PC-3 (cell line): ENCODE measurements around the gene TMEM130. TPM values are rescaled to one million over a fixed set of nuclear protein-coding genes. Genes with fewer than 3 reads are reported as not detected.

ENCODE experiments used
- ATAC-seq: fragments of 200-7000 bp; cut with Tn5 transposase; 2 replicates; pipeline ENCODE4 v1.9.1; 2020; ENCODE audit warnings: mild to moderate bottlenecking, moderate library complexity
- BruUV-seq: library from RNA; stranded (reverse); fragments of 400-500 nt; replicated peaks from 2 replicates; lab custom pipeline; 2021; lab: Mats Ljungman, UMichigan
- CTCF ChIA-PET: fragments of 300-600 bp; sonication (Branson Sonifier 250); formaldehyde crosslinking; loops from one replicate; lab custom pipeline; 2022; ENCODE audit warnings: antibody characterized with exemption; lab: Charles Lee
- POLR2A ChIA-PET: fragments of 300-600 bp; sonication (Branson Sonifier 250); formaldehyde crosslinking; loops from one replicate; lab custom pipeline; 2022; ENCODE audit warnings: antibody characterized with exemption; ENCODE audit not compliant: unreplicated experiment; lab: Charles Lee
- DNase-seq: peaks from one replicate; pipeline ENCODE4 v3.0.0-alpha.2; 2015
- H2AFZ ChIP-seq: fragments of 300-600 bp; sonication (generic); 2 replicates; pipeline ENCODE4 v1.6.0; 2016; ENCODE audit warnings: antibody characterized with exemption, low read length
- H3F3A ChIP-seq: fragments of 300-600 bp; sonication (generic); one replicate; pipeline ENCODE4 v1.6.0; 2017; ENCODE audit warnings: antibody characterized with exemption, low read length, control low read depth, mild to moderate bottlenecking; ENCODE audit not compliant: unreplicated experiment
- H3K27ac ChIP-seq: fragments of 300-600 bp; sonication (generic); 2 replicates; pipeline ENCODE4 v1.5.1; 2016; ENCODE audit warnings: mild to moderate bottlenecking, low read length
- H3K27me3 ChIP-seq: fragments of 300-600 bp; sonication (generic); 2 replicates; pipeline ENCODE4 v1.6.1; 2016; ENCODE audit warnings: low read length, mixed read lengths
- H3K36me3 ChIP-seq: fragments of 300-600 bp; sonication (generic); 2 replicates; pipeline ENCODE4 v1.6.1; 2016; ENCODE audit warnings: low read depth, mixed run types, low read length, mixed read lengths
- H3K4me1 ChIP-seq: fragments of 300-600 bp; sonication (generic); 2 replicates; pipeline ENCODE4 v1.5.1; 2016; ENCODE audit warnings: low read length; ENCODE audit not compliant: insufficient read depth
- H3K4me2 ChIP-seq: fragments of 300-600 bp; sonication (generic); 2 replicates; pipeline ENCODE4 v1.6.0; 2016; ENCODE audit warnings: low read length
- H3K4me3 ChIP-seq: fragments of 300-600 bp; sonication (generic); 2 replicates; pipeline ENCODE4 v1.5.1; 2016; ENCODE audit warnings: mild to moderate bottlenecking, low read length, mixed read lengths
- H3K79me2 ChIP-seq: fragments of 300-600 bp; sonication (generic); 2 replicates; pipeline ENCODE4 v1.6.1; 2017; ENCODE audit warnings: low read length, mixed read lengths
- H3K9ac ChIP-seq: fragments of 300-600 bp; sonication (generic); 2 replicates; pipeline ENCODE4 v1.6.0; 2016; ENCODE audit warnings: mild to moderate bottlenecking, low read length
- H3K9me2 ChIP-seq: fragments of 300-600 bp; sonication (generic); replicated peaks from 2 replicates; pipeline ENCODE4 v1.6.1; 2016; ENCODE audit warnings: mixed run types, low read length, mixed read lengths
- H3K9me3 ChIP-seq: fragments of 300-600 bp; sonication (generic); 2 replicates; pipeline ENCODE4 v1.6.1; 2016; ENCODE audit warnings: low read length, mixed read lengths
- H4K20me1 ChIP-seq: fragments of 300-600 bp; sonication (generic); 2 replicates; pipeline ENCODE4 v1.6.1; 2016; ENCODE audit warnings: low read length, mixed read lengths
- EZH2 ChIP-seq: fragments of 300-600 bp; sonication (generic); IDR thresholded peaks from one replicate; pipeline ENCODE4 v1.6.1; 2017; ENCODE audit warnings: antibody characterized with exemption, mild to moderate bottlenecking, low read length; ENCODE audit not compliant: unreplicated experiment
- EZH2phosphoT487 ChIP-seq: fragments of 300-600 bp; sonication (generic); IDR thresholded peaks from 2 replicates; pipeline ENCODE4 v1.6.1; 2018; ENCODE audit warnings: mild to moderate bottlenecking, antibody characterized with exemption, low read length, borderline replicate concordance
- intact Hi-C: fragments of 100-400 bp; cut with micrococcal nuclease; formaldehyde crosslinking; loops from 2 replicates; pipeline ENCODE4 v1.9.0; 2023
- total RNA-seq: library from RNA; depleted of rRNA; stranded (reverse); fragments of >200 nt; gene quantifications from 2 replicates; pipeline ENCODE4 v1.2.3, GENCODE V29; 2014
- TF ChIP-seq, protein P1 (sequence below): fragments of 300-600 bp; sonication (generic); conservative IDR thresholded peaks from 2 replicates; pipeline ENCODE4 v1.5.1; 2017; ENCODE audit warnings: antibody characterized with exemption, low read depth, mild to moderate bottlenecking, low read length

The TMEM130 gene
- total RNA-seq, 1 experiment from 2014 or later, result not detected

DNA sequence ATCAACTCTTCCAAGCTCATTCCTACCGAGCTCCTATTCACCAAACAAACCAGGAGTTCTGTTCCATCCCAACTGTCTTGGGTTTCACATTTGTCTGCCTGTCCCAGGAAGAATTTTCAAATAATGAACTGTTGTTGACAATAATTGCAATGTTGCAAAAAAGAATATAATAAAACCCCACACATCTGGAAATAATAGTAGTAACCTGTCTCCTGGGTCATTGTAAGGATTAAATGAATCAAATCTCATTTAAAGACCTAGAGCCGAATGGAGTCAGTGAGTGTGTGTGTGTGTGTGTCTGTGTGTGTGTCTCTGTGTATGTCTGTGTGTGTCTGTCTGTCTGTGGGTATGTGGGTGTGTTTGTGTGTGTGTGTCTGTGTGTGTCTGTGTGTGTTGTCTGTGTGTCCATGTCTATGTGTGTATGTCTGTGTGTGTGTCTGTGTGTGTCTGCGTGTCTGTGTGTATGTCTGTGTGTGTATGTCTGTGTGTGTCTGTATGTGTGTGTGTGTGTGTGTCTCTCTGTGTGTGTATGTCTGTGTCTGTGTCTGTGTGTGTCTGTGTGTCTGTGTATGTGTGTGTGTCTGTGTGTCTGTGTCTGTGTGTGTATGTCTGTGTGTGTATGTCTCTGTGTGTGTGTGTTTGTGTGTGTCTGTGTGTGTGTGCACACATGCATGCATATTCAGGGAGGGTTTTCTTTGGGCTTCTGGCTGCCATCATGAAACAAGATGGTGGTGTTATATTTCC is 52.7 kb downstream of the TMEM130 start:
- peaks cover 6% of the 10 kb centered on the region; the same call in 1 of the 2 replicates for H3K27me3 ChIP-seq
- DNase-seq (no peak), ATAC-seq (no peak)
- no TSS peak for BruUV-seq
- no peaks in the 10 kb centered on the region for H3K9me3 ChIP-seq
- no peak overlapping the region for H3K27ac ChIP-seq
- no peak overlapping the region for H3K4me3 ChIP-seq
- ChIA-PET POLR2A (no interaction called here), CTCF (no interaction called here)
- H4K20me1 ChIP-seq, result no peaks in the 10 kb centered on the region
- TF ChIP-seq EZH2phosphoT487 (no peak), EZH2 (no peak)
- TF ChIP-seq, protein P1, sequence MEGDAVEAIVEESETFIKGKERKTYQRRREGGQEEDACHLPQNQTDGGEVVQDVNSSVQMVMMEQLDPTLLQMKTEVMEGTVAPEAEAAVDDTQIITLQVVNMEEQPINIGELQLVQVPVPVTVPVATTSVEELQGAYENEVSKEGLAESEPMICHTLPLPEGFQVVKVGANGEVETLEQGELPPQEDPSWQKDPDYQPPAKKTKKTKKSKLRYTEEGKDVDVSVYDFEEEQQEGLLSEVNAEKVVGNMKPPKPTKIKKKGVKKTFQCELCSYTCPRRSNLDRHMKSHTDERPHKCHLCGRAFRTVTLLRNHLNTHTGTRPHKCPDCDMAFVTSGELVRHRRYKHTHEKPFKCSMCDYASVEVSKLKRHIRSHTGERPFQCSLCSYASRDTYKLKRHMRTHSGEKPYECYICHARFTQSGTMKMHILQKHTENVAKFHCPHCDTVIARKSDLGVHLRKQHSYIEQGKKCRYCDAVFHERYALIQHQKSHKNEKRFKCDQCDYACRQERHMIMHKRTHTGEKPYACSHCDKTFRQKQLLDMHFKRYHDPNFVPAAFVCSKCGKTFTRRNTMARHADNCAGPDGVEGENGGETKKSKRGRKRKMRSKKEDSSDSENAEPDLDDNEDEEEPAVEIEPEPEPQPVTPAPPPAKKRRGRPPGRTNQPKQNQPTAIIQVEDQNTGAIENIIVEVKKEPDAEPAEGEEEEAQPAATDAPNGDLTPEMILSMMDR, result no peak
- H3K36me3 ChIP-seq, result no peaks in the 10 kb centered on the region
- H3K9me2 ChIP-seq, result no peaks in the 10 kb centered on the region
- H3K4me2 ChIP-seq, result no peak overlapping the region
- no peak overlapping the region for H2AFZ ChIP-seq
- no peaks in the 10 kb centered on the region for H3K79me2 ChIP-seq
- intact Hi-C loops, result no loop called here
- H3K4me1 ChIP-seq, result peaks cover 2% of the 10 kb centered on the region; the same call in 1 of the 2 replicates
- H3K9ac ChIP-seq, result no peak overlapping the region
- no peaks in the 10 kb centered on the region for H3F3A ChIP-seq

GRCh38 chr7:98816241-98816640 is 53.6 kb downstream of the TMEM130 start:
- CTCF ChIA-PET, result no interaction called here
- Histone ChIP-seq H3K4me3 (no peak overlapping the region), H3F3A (no peaks in the 10 kb centered on the region), H3K36me3 (no peaks in the 10 kb centered on the region), H2AFZ (no peak overlapping the region), H3K9me2 (no peaks in the 10 kb centered on the region), H3K4me1 (no peaks in the 10 kb centered on the region), H3K9me3 (no peaks in the 10 kb centered on the region), H3K27me3 (peaks cover 6% of the 10 kb centered on the region; the same call in 1 of the 2 replicates), H3K79me2 (no peaks in the 10 kb centered on the region), H3K4me2 (no peak overlapping the region), H3K9ac (no peak overlapping the region), H4K20me1 (no peaks in the 10 kb centered on the region), H3K27ac (no peak overlapping the region)
- no peak for ATAC-seq
- POLR2A ChIA-PET, result no interaction called here
- DNase-seq, result no peak
- no TSS peak for BruUV-seq
- intact Hi-C loops, result no loop called here
- TF ChIP-seq, protein P1, result no peak
- TF ChIP-seq EZH2phosphoT487, result no peak
- TF ChIP-seq EZH2, result no peak

DNA sequence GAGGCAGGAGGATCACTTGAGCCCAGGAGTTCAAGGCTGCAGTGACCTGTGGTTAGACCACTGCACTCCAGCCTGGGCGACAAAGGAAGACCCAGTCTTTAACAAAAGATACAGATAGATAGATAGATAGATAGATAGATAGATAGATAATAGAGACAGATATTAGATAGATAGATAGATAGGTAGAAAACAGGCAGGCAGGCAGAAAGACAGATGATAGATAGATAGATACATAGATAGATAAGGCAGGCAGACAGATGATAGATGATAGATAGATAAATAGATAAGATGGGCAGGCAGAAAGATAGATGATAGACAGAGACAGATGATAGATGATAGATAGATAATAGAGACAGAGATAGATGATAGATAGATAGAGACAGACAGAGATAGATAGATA is 54.5 kb downstream of the TMEM130 start:
- H3K9me2 ChIP-seq, result no peaks in the 10 kb centered on the region
- no TSS peak for BruUV-seq
- no peaks in the 10 kb centered on the region for H3K9me3 ChIP-seq
- ATAC-seq (no peak), DNase-seq (no peak)
- H3K9ac ChIP-seq, result no peak overlapping the region
- H3K79me2 ChIP-seq, result no peaks in the 10 kb centered on the region
- CTCF ChIA-PET, result no interaction called here
- no peak overlapping the region for H3K4me2 ChIP-seq
- peaks cover 6% of the 10 kb centered on the region; the same call in 1 of the 2 replicates for H3K27me3 ChIP-seq
- intact Hi-C loops, result no loop called here
- H3K36me3 ChIP-seq, result no peaks in the 10 kb centered on the region
- H3K27ac ChIP-seq, result no peak overlapping the region
- no peak overlapping the region for H3K4me3 ChIP-seq
- H2AFZ ChIP-seq, result no peak overlapping the region
- TF ChIP-seq EZH2phosphoT487, result no peak
- TF ChIP-seq, protein P1, result no peak
- TF ChIP-seq EZH2, result no peak
- no peaks in the 10 kb centered on the region for H3K4me1 ChIP-seq
- H3F3A ChIP-seq, result no peaks in the 10 kb centered on the region
- no peaks in the 10 kb centered on the region for H4K20me1 ChIP-seq
- POLR2A ChIA-PET, result no interaction called here
